Measurements from ENCODE around the gene ADAMTSL5.

ADAMTSL5 gene

GRCh38 chr19:1518471-1518870 is 5.7 kb upstream of the ADAMTSL5 start:
- TF ChIP-seq, protein P1, sequence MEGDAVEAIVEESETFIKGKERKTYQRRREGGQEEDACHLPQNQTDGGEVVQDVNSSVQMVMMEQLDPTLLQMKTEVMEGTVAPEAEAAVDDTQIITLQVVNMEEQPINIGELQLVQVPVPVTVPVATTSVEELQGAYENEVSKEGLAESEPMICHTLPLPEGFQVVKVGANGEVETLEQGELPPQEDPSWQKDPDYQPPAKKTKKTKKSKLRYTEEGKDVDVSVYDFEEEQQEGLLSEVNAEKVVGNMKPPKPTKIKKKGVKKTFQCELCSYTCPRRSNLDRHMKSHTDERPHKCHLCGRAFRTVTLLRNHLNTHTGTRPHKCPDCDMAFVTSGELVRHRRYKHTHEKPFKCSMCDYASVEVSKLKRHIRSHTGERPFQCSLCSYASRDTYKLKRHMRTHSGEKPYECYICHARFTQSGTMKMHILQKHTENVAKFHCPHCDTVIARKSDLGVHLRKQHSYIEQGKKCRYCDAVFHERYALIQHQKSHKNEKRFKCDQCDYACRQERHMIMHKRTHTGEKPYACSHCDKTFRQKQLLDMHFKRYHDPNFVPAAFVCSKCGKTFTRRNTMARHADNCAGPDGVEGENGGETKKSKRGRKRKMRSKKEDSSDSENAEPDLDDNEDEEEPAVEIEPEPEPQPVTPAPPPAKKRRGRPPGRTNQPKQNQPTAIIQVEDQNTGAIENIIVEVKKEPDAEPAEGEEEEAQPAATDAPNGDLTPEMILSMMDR (conservative IDR thresholded peaks at IDR 0.05; ENCODE audit: control insufficient read depth, insufficient read depth, low read depth, low read length) = no peak
- no peak overlapping the region for H3K4me3 ChIP-seq (ENCODE audit: control insufficient read depth, low read depth, low read length)
- DNase-seq (ENCODE audit: low read depth) = no peak

DNA sequence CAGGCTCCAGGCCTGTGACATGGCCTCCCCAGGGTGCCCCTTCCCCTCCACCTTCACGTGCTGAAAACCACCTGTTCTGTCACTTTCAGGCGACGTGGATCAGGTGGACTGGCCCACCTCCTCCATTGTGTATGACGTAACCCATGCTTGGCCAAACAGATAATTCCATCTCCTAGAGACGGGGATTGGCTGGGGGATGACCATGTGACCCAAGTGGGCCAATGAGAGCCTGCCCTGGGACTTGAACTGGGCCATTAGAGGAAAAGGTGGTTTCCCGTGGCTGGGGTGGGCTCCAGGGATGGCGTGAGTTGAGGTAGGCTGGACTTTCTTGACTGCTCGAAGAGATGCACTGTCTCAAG is 3.6 kb upstream of the ADAMTSL5 start:
- TF ChIP-seq, protein P1 (conservative IDR thresholded peaks at IDR 0.05; ENCODE audit: control insufficient read depth, insufficient read depth, low read depth, low read length) = no peak
- H3K4me3 ChIP-seq (ENCODE audit: control insufficient read depth, low read depth, low read length) = no peak overlapping the region
- DNase-seq (ENCODE audit: low read depth) = no peak

- TF ChIP-seq, protein P1 (conservative IDR thresholded peaks at IDR 0.05; ENCODE audit: control insufficient read depth, insufficient read depth, low read depth, low read length) = no peak
- no peak overlapping the region for H3K4me3 ChIP-seq (ENCODE audit: control insufficient read depth, low read depth, low read length)
These were observed 2.3 kb upstream of the ADAMTSL5 start for GRCh38 chr19:1514986-1515721.

DNA sequence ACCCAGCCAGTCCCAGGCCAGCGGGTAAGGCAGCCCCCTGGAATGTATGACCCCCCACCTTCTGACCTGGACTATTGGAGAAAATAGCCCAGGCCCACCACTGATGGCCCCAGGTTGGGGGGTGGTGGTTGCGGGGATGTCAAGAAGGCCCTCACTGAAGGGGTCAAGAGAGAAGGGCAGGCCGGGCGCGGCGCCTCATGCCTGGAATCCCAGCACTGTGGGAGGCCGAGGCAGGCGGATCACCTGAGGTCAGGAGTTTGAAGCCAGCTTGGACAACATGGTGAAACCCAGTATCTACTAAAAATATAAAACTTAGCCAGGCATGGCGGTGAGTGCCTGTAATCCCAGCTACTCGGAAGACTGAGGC is 1.5 kb upstream of the ADAMTSL5 start:
- H3K4me3 ChIP-seq (ENCODE audit: control insufficient read depth, low read depth, low read length) = no peak overlapping the region
- TF ChIP-seq, protein P1 (conservative IDR thresholded peaks at IDR 0.05; ENCODE audit: control insufficient read depth, insufficient read depth, low read depth, low read length) = no peak
- DNase-seq (ENCODE audit: low read depth) = no peak

More at GRCh38 chr19:1514986-1515721, 2.3 kb upstream of the ADAMTSL5 start:
- DNase-seq (ENCODE audit: low read depth) = no peak

DNA sequence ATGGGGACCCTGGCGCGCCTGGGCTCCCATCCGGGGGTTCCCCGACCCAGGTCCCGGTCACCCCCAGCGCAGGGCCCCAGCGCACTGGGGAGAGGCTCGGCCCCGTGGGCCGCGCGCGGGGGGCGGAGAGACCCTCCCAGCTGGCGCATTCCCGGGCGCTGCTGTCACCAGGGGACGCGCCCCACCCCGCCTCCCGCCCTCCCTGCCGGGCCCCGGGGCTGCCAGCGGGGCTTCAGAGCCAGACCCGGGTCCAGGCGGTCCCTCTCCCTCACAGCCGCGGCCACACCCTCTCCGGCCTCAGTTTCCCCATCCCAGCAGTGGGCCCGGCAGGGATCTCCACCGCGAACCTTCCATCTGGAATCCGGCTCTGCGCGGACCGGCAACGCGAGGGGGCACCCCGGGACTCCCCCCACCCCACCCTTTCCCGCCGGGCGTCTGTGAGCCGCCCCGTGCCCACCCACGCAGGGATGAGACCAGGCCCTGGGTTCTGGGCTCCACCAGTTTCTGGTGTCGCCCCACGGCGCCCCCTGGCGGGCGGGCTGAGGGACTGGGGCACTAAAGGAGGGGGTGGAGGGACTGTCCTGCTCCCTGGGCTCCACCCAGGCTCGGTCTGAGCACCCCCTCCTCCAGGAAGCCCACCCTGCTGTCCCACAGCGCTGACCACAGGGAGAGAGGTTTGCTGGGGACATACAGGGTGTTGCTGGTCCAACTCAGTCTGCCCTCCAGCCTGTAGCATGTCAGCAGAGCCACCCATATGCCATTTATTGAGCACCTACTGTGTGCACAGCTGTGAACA is 878 bp upstream of the ADAMTSL5 start:
- TF ChIP-seq, protein P1 (conservative IDR thresholded peaks at IDR 0.05; ENCODE audit: control insufficient read depth, insufficient read depth, low read depth, low read length) = peak; percentile 56
- DNase-seq (ENCODE audit: low read depth) = peak; percentile 55
- H3K4me3 ChIP-seq (ENCODE audit: control insufficient read depth, low read depth, low read length) = peak overlapping the region; percentile 29

- no peak overlapping the region for H3K4me3 ChIP-seq (ENCODE audit: control insufficient read depth, low read depth, low read length)
- no peak for DNase-seq (ENCODE audit: low read depth)
- TF ChIP-seq, protein P1 (conservative IDR thresholded peaks at IDR 0.05; ENCODE audit: control insufficient read depth, insufficient read depth, low read depth, low read length) = no peak
These were observed 1.2 kb downstream of the ADAMTSL5 start for GRCh38 chr19:1511318-1512317.
